Pancreas (tissue), 10 donors: ENCODE results near the gene COIL. TPM values are rescaled to one million over a fixed set of nuclear protein-coding genes. Genes with fewer than 3 reads are reported as not detected.
A peak's percentile ranks its signal among the peaks of the same experiment; 100 is the strongest.

ENCODE experiments used
- ATAC-seq, 4 donors: fragments of 200-7000 bp; cut with Tn5 transposase; one replicate each; pipeline versions ENCODE4 v1.8.0 to v1.9.1; 2020; ENCODE audit warnings: mild to moderate bottlenecking in 4 of 4, moderate library complexity in 4 of 4
- DNase-seq, 6 donors: peaks; one replicate each; pipeline ENCODE4 v3.0.0-alpha.2; 2020
- FAIRE-seq: peaks from 2 replicates; lab custom pipeline; 2012; peaks lifted over from hg19 to GRCh38; lab: Jason Lieb, UNC
- H3K27ac ChIP-seq, 4 donors: fragments of 200-600 bp; sonication (generic); 1 replicate in 3 of 4; 2 replicates in 1 of 4; pipeline versions ENCODE4 v1.5.0 to v1.8.0; 2020
- H3K27me3 ChIP-seq, 4 donors: fragments of 200-600 bp; one replicate each; pipeline ENCODE4 v1.8.0; 2021
- H3K36me3 ChIP-seq, 3 donors: fragments of 200-600 bp; sonication (generic) in 1 of 3; one replicate each; pipeline versions ENCODE4 v1.5.0 to v1.8.0; 2020 to 2021
- H3K4me1 ChIP-seq, 3 donors: fragments of 200-600 bp; one replicate each; pipeline ENCODE4 v1.8.0; 2021
- H3K4me3 ChIP-seq, 4 donors: fragments of 200-600 bp; sonication (generic) in 2 of 4; one replicate each; pipeline versions ENCODE4 v1.5.0 to v1.8.0; 2020 to 2021
- H3K9me3 ChIP-seq, 4 donors: fragments of 200-600 bp; one replicate each; pipeline ENCODE4 v1.8.0; 2021
- CTCF ChIP-seq, 4 donors: fragments of 200-600 bp; sonication (generic) in 3 of 4; IDR thresholded peaks; one replicate each; pipeline versions ENCODE4 v1.5.0 to v1.8.0; 2021; ENCODE audit warnings: antibody characterized with exemption in 4 of 4
- WGBS, 2 donors: extraction: QIAGEN DNeasy Blood & Tissue Kit; methylation state at CpG; one replicate each; pipeline ENCODE4 v1.1.7; 2013; 5-methylcytosine and 5-hydroxymethylcytosine counted together
- intact Hi-C, 3 donors: fragments of 100-400 bp; cut with DNase I; formaldehyde crosslinking; loops; one replicate each; pipeline versions ENCODE4 v1.11.1 to v1.14.2; 2022
- polyA plus RNA-seq, 2 donors: library from polyadenylated mRNA; stranded (reverse); fragments of 200-250 nt; gene quantifications; one replicate each; pipeline ENCODE4 v1.2.3, GENCODE V29; 2013
- total RNA-seq, 6 donors: library from RNA; stranded (reverse); fragmentation: NEBNext Ultra II Directional in 4 of 6; extraction: Animal tissue kit (Norgen Biotek cat#: 25700) in 4 of 6; gene quantifications; one replicate each; pipeline versions ENCODE4 v1.2.1 to v1.2.4, GENCODE V29; 2021 to 2023
- donor health status: healthy with polysubstance abuse.
- donor health status: DM: no; HTN: no; CAD: no; lungs with moderate emphysema.
- donor health status: DM: no; HTN: no; CAD: no.
- donor health status: control.
- donor health status: control.
- donor health status: Bipolar disorder and iron deficiency.
- donor health status: DM: yes; HTN: yes; CAD: no.
- donor health status: DM: no; HTN: no; CAD: no.
- donor health status: DM: no; HTN: no; CAD: no.
- donor health status: DM: yes; HTN: yes; CAD: no.

COIL gene
- total and polyA plus RNA-seq, 8 donors: 3.6 to 8.6 (median 6.3) TPM

- DNase-seq (no peak), FAIRE-seq (no peak), ATAC-seq (no peak)
- H3K36me3 ChIP-seq: no peaks in the 10 kb centered on the region
- H3K4me3 ChIP-seq: no peak overlapping the region
- no peaks in the 10 kb centered on the region for H3K9me3 ChIP-seq
- no peak for TF ChIP-seq CTCF (IDR thresholded peaks at IDR 0.05)
- intact Hi-C loops: no loop called here
- WGBS, 2 donors: 91 to 95% methylated on average over 1 of the region's 1 CpG
- no peak overlapping the region for H3K27ac ChIP-seq
- no peaks in the 10 kb centered on the region for H3K27me3 ChIP-seq
- no peaks in the 10 kb centered on the region for H3K4me1 ChIP-seq
Measured at GRCh38 chr17:56995766-56996165, 34.9 kb upstream of the COIL start.

- no peaks in the 10 kb centered on the region for H3K9me3 ChIP-seq
- FAIRE-seq: no peak
- no peak for DNase-seq
- ATAC-seq: peak in 1 of 4 donors; percentile 44
- no peak overlapping the region for H3K4me3 ChIP-seq
- TF ChIP-seq CTCF (IDR thresholded peaks at IDR 0.05): no peak
- no peaks in the 10 kb centered on the region for H3K27me3 ChIP-seq
- 89 to 95% methylated on average over 4 of the region's 4 CpGs for WGBS, 2 donors
- H3K27ac ChIP-seq: no peak overlapping the region
- intact Hi-C loops: no loop called here
- no peaks in the 10 kb centered on the region for H3K36me3 ChIP-seq
- H3K4me1 ChIP-seq: no peaks in the 10 kb centered on the region
Measured at GRCh38 chr17:56994009-56994792, 33.4 kb upstream of the COIL start.

- FAIRE-seq: no peak
- H3K4me3 ChIP-seq: no peak overlapping the region
- WGBS, 2 donors: 81 to 86% methylated on average over 1 of the region's 1 CpG
- no peaks in the 10 kb centered on the region for H3K36me3 ChIP-seq
- DNase-seq: no peak
- no peaks in the 10 kb centered on the region for H3K27me3 ChIP-seq
- TF ChIP-seq CTCF (IDR thresholded peaks at IDR 0.05): no peak
- intact Hi-C loops: no loop called here
- no peak overlapping the region for H3K27ac ChIP-seq
- ATAC-seq: no peak
- H3K4me1 ChIP-seq: peaks cover 0 to 10% (median 8%) of the 10 kb centered on the region in 3 donors
- H3K9me3 ChIP-seq: no peaks in the 10 kb centered on the region
Measured at GRCh38 chr17:56992364-56992763, 31.5 kb upstream of the COIL start.

- 85 to 87% methylated on average over 4 of the region's 4 CpGs for WGBS, 2 donors
- no peaks in the 10 kb centered on the region for H3K9me3 ChIP-seq
- no peaks in the 10 kb centered on the region for H3K27me3 ChIP-seq
- H3K4me3 ChIP-seq: no peak overlapping the region
- TF ChIP-seq CTCF (IDR thresholded peaks at IDR 0.05): no peak
- no peak for ATAC-seq
- no peak overlapping the region for H3K27ac ChIP-seq
- no peak for DNase-seq
- H3K4me1 ChIP-seq: peaks cover 0 to 10% (median 8%) of the 10 kb centered on the region in 3 donors
- H3K36me3 ChIP-seq: no peaks in the 10 kb centered on the region
- FAIRE-seq: no peak
- intact Hi-C loops: no loop called here
Measured at GRCh38 chr17:56988901-56989572, 28.2 kb upstream of the COIL start.
